ENCODE results near the gene FAM3D.

DNA sequence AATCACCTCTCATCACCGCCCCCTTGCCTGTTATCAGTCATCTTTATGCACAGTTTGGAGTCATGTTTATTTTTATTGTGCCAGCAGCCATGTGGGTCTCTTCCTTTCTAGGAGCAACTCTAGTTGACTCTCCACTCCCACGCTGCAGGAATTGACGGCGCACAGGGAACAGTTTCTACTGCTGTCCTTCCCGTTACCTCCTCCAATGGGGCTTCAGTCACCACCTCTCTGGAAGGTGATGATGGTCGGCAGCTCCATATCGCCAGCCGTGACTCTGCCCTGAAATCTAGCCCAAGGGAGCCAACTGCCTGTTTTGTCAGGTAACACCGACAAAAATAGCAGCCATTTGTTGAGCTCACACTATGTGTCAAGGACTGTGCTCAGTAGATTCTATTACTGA lies 53.7 kb downstream of the FAM3D start:
- TF ChIP-seq POLR2A (IDR thresholded peaks at IDR 0.05), result no peak
- TF ChIP-seq, protein P1, sequence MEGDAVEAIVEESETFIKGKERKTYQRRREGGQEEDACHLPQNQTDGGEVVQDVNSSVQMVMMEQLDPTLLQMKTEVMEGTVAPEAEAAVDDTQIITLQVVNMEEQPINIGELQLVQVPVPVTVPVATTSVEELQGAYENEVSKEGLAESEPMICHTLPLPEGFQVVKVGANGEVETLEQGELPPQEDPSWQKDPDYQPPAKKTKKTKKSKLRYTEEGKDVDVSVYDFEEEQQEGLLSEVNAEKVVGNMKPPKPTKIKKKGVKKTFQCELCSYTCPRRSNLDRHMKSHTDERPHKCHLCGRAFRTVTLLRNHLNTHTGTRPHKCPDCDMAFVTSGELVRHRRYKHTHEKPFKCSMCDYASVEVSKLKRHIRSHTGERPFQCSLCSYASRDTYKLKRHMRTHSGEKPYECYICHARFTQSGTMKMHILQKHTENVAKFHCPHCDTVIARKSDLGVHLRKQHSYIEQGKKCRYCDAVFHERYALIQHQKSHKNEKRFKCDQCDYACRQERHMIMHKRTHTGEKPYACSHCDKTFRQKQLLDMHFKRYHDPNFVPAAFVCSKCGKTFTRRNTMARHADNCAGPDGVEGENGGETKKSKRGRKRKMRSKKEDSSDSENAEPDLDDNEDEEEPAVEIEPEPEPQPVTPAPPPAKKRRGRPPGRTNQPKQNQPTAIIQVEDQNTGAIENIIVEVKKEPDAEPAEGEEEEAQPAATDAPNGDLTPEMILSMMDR (IDR thresholded peaks at IDR 0.05), result no peak
